Adrenal gland (tissue), 12 donors: Measurements from ENCODE around the gene KRTAP6-2. TPM values are rescaled to one million over a fixed set of nuclear protein-coding genes. Genes with fewer than 3 reads are reported as not detected.

Experiments
- DNase-seq, 7 donors: peaks; one replicate each; pipeline ENCODE4 v3.0.0-alpha.2; 2019 to 2020
- H3K27ac ChIP-seq, 5 donors: fragments of 200-600 bp; sonication (generic) in 4 of 5; 1 replicate in 3 of 5; 2 replicates in 2 of 5; pipeline versions ENCODE4 v1.5.1 to v1.8.0; 2016 to 2020; ENCODE audit warnings: mild to moderate bottlenecking in 1 of 5
- H3K27me3 ChIP-seq: fragments of 200-600 bp; 2 replicates; pipeline ENCODE4 v1.8.0; 2021
- H3K36me3 ChIP-seq, 2 donors: fragments of 200-600 bp; replicated peaks in 1 of 2; 1 replicate in 1 of 2; 2 replicates in 1 of 2; pipeline versions ENCODE4 v1.5.1 to v1.8.0; 2018 to 2022
- H3K4me1 ChIP-seq, 2 donors: fragments of 200-600 bp; replicated peaks in 1 of 2; 1 replicate in 1 of 2; 2 replicates in 1 of 2; pipeline versions ENCODE4 v1.5.1 to v1.8.0; 2018 to 2021
- H3K4me3 ChIP-seq, 4 donors: fragments of 200-600 bp; sonication (generic) in 3 of 4; one replicate each; pipeline ENCODE4 v1.5.1; 2016 to 2018
- H3K9me3 ChIP-seq, 3 donors: fragments of 200-600 bp; sonication (generic) in 1 of 3; replicated peaks in 1 of 3; 1 replicate in 2 of 3; 2 replicates in 1 of 3; pipeline versions ENCODE4 v1.5.1 to v1.8.0; 2016 to 2021
- POLR2A ChIP-seq, 2 donors: fragments of 450-650 bp; IDR thresholded peaks; one replicate each; pipeline ENCODE4 v1.6.1; 2017; ENCODE audit warnings: antibody characterized with exemption in 2 of 2, mild to moderate bottlenecking in 2 of 2, moderate library complexity in 1 of 2
- WGBS, 4 donors: extraction: QIAGEN DNeasy Blood & Tissue Kit in 2 of 4; methylation state at CpG; one replicate each; pipeline versions ENCODE4 v1.1.5 to v1.1.7; 2013 to 2017; 5-methylcytosine and 5-hydroxymethylcytosine counted together
- intact Hi-C, 2 donors: fragments of 100-400 bp; cut with DNase I; formaldehyde crosslinking; loops; one replicate each; pipeline versions ENCODE4 v1.14.1 to v1.15.0; 2022 to 2023
- polyA plus RNA-seq, 3 donors: library from polyadenylated mRNA; stranded (reverse); fragments of 200-250 nt in 2 of 3; fragments of 350-450 nt in 1 of 3; fragmentation: Illumina TruSeq in 1 of 3; extraction: RNeasy Lipid Tissue Mini Kit (QIAGEN cat#74804) in 1 of 3; gene quantifications; one replicate each; pipeline ENCODE4 v1.2.3, GENCODE V29; 2013 to 2014
- total RNA-seq, 9 donors: library from RNA; depleted of rRNA in 4 of 9; stranded (reverse); fragments of >200 nt in 4 of 9; fragments of 120-200 nt in 1 of 9; fragmentation: NEBNext Ultra II Directional in 1 of 9; extraction: Animal tissue kit (Norgen Biotek cat#: 25700) in 1 of 9; gene quantifications; one replicate each; pipeline versions ENCODE4 v1.1.0 to v1.2.4, GENCODE V29; 2013 to 2023
- TF ChIP-seq, protein P1 (sequence below), 6 experiments: fragments of 450-650 bp in 4 of 6; fragments of 200-600 bp in 2 of 6; sonication (generic) in 1 of 6; IDR thresholded peaks; 1 replicate in 5 of 6; 2 replicates in 1 of 6; pipeline versions ENCODE4 v1.5.1 to v1.8.0; 2016 to 2021; ENCODE audit warnings: antibody characterized with exemption in 6 of 6, mild to moderate bottlenecking in 2 of 6, moderate library complexity in 1 of 6
- donor health status: healthy with polysubstance abuse.
- donor health status: Bipolar disorder and iron deficiency.
- donor health status: DM: yes; HTN: yes; CAD: no.
- donor health status: DM: no; HTN: no; CAD: no.
- donor health status: DM: no; HTN: no; CAD: no.
- donor health status: DM: yes; HTN: yes; CAD: no.

The KRTAP6-2 gene
- total and polyA plus RNA-seq, 12 donors, result not detected

DNA sequence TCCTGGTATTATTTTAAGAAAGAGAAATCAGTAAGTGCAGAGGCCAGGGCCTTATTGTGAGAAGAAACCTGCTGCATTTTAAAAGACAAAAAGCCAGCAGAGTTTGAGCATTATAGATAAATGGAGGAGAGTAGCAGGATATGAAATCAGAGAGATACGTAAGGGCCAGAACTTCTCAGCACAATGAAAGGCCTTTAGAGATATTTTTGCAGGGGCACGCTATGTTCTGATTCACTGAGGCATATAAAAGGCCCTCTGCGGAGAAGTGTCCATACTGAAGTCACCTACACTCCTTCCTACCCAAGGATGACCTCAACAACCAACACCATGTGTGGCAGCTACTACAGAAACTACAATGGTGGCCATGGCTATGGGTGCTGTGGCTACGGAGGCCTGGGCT, 6.6 kb downstream of the KRTAP6-2 start, which contains the start of gene KRTAP6-3:
KRTAP6-3 (plus strand) TSS at position 301 of the 400 bp plus-strand sequence; CDS start at position 307, 6 bp downstream.
- H3K9me3 ChIP-seq, result no peaks in the 10 kb centered on the region
- no peak within 1 kb of the TSS for H3K4me3 ChIP-seq
- no peaks in the 10 kb centered on the region for H3K4me1 ChIP-seq
- no peaks in the 10 kb centered on the region for H3K36me3 ChIP-seq
- TF ChIP-seq, protein P1, sequence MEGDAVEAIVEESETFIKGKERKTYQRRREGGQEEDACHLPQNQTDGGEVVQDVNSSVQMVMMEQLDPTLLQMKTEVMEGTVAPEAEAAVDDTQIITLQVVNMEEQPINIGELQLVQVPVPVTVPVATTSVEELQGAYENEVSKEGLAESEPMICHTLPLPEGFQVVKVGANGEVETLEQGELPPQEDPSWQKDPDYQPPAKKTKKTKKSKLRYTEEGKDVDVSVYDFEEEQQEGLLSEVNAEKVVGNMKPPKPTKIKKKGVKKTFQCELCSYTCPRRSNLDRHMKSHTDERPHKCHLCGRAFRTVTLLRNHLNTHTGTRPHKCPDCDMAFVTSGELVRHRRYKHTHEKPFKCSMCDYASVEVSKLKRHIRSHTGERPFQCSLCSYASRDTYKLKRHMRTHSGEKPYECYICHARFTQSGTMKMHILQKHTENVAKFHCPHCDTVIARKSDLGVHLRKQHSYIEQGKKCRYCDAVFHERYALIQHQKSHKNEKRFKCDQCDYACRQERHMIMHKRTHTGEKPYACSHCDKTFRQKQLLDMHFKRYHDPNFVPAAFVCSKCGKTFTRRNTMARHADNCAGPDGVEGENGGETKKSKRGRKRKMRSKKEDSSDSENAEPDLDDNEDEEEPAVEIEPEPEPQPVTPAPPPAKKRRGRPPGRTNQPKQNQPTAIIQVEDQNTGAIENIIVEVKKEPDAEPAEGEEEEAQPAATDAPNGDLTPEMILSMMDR (IDR thresholded peaks at IDR 0.05), result no peak
- no peak for TF ChIP-seq POLR2A (IDR thresholded peaks at IDR 0.05)
- 83 to 89% (median 88%) methylated on average over 4 of the region's 4 CpGs for WGBS, 4 donors
- no peak within 1 kb of the TSS for H3K27ac ChIP-seq
- intact Hi-C loops, result no loop called here
- DNase-seq, result no peak
- no peaks in the 10 kb centered on the region for H3K27me3 ChIP-seq

DNA sequence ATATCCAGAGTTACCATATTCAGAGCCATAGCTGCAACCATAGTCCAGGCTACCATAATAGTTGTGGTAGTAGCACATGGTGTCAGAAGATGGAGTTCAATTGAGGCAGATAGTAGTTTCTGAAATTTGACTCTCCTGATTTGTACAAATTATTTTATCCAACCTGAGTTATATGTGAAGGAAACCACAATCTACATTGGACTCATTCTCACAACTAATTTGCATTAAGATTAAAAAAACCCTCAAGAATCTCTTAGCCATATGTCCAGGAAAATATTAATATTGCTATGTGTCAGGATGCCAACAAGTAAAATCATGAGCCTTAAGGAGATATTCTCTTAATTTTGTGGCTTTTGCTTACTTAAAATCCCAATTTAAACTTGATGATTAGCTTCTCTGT, 8.4 kb downstream of the KRTAP6-2 start, which contains the start of gene KRTAP22-2:
KRTAP22-2 (minus strand) TSS at position 101 of the 400 bp plus-strand sequence.
- no peak for DNase-seq

DNA sequence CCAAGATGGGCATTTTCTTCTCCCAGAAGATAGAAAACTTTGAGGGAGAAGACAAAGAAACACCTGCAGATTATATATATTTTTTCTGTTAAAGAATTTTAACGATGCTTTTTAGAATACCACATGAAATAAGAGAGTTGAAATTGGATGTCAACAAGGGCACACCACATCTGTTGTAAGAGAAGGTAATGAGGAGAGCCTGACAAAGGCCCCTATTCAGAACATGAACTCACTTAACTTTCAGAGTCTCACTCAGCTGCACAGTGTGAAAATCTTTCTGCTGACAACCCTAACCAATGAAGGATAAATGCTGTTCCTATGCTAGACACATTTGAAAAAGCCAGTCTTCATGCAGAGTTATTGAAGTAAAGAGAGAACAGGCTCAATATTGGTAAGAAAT, 15.8 kb downstream of the KRTAP6-2 start:
- TF ChIP-seq POLR2A (IDR thresholded peaks at IDR 0.05), result no peak
- TF ChIP-seq, protein P1 (IDR thresholded peaks at IDR 0.05), result no peak
- WGBS, 4 donors, result 52 to 69% (median 61%) methylated on average over 1 of the region's 1 CpG
- H3K36me3 ChIP-seq, result no peaks in the 10 kb centered on the region
- H3K27ac ChIP-seq, result no peak overlapping the region
- no peak overlapping the region for H3K4me3 ChIP-seq
- H3K27me3 ChIP-seq, result no peaks in the 10 kb centered on the region
- H3K4me1 ChIP-seq, result no peaks in the 10 kb centered on the region
- no peak for DNase-seq
- no peaks in the 10 kb centered on the region for H3K9me3 ChIP-seq
- intact Hi-C loops, result no loop called here

More for the DNA sequence above, 8.4 kb downstream of the KRTAP6-2 start, which contains the start of gene KRTAP22-2:
- no peaks in the 10 kb centered on the region for H3K9me3 ChIP-seq
- no peaks in the 10 kb centered on the region for H3K4me1 ChIP-seq
- no peaks in the 10 kb centered on the region for H3K27me3 ChIP-seq
- no peak within 1 kb of the TSS for H3K4me3 ChIP-seq
- no peak within 1 kb of the TSS for H3K27ac ChIP-seq
- intact Hi-C loops, result no loop called here
- TF ChIP-seq, protein P1 (IDR thresholded peaks at IDR 0.05), result no peak
- no peak for TF ChIP-seq POLR2A (IDR thresholded peaks at IDR 0.05)
- H3K36me3 ChIP-seq, result no peaks in the 10 kb centered on the region

DNA sequence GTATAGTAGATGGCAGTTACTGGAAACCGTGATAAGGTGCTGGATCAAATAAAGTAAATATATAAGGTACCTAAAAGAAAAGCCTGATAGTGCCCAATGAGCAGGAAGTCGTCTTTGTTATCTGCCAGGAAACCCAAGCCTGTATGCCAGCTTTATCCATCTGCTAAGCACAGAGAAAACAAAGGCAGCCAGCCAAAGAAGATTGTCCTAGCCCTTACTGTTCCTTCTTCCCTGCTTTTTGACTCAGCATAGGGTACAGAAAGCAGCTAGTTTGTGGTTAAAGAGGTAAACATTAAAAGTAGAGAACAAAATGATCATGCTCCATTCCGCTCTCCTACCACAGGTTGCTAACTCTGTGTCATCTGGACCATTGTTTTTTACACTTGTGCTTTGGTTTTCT, 18.6 kb downstream of the KRTAP6-2 start:
- no peak overlapping the region for H3K27ac ChIP-seq
- no peaks in the 10 kb centered on the region for H3K27me3 ChIP-seq
- DNase-seq, result no peak
- no peaks in the 10 kb centered on the region for H3K4me1 ChIP-seq
- no peaks in the 10 kb centered on the region for H3K36me3 ChIP-seq
- TF ChIP-seq, protein P1 (IDR thresholded peaks at IDR 0.05), result no peak
- no peak for TF ChIP-seq POLR2A (IDR thresholded peaks at IDR 0.05)
- H3K9me3 ChIP-seq, result no peaks in the 10 kb centered on the region
- intact Hi-C loops, result no loop called here
- 59 to 73% (median 66%) methylated on average over 3 of the region's 3 CpGs for WGBS, 4 donors
- H3K4me3 ChIP-seq, result no peak overlapping the region
